ENCODE results near the gene PCSK7. TPM values are rescaled to one million over a fixed set of nuclear protein-coding genes. Genes with fewer than 3 reads are reported as not detected.

The PCSK7 gene
- total and polyA plus RNA-seq, 2 donors (not counting 3 experiments of a cell fraction or from before 2014, with no cell fraction given): 40.8 to 72.7 TPM

GRCh38 chr11:117188620-117189081 is 43.2 kb downstream of the PCSK7 start:
- H3K9ac ChIP-seq (replicated peaks; ENCODE audit: extremely low read depth, insufficient read depth, low read length): no peak overlapping the region
- no peak overlapping the region for H3K27ac ChIP-seq (ENCODE audit: insufficient read depth, low read depth, low read length)
- peaks cover 0 to 33% of the 10 kb centered on the region in 2 experiments for H3K36me3 ChIP-seq (ENCODE audit: control insufficient read depth in 2 of 2, extremely low read depth in 1 of 2, insufficient read depth in 2 of 2, low read length in 2 of 2)
- TF ChIP-seq MAX (IDR thresholded peaks at IDR 0.05; ENCODE audit: insufficient read depth, insufficient read length) (no peak), EZH2 (IDR thresholded peaks at IDR 0.05; ENCODE audit: borderline replicate concordance, low read depth, low read length, severe bottlenecking) (no peak), MYC (IDR thresholded peaks at IDR 0.05; ENCODE audit: low read depth, low read length) (no peak), POLR2A (IDR thresholded peaks at IDR 0.05; ENCODE audit: low read depth, low read length) (no peak), JUN (IDR thresholded peaks at IDR 0.05; ENCODE audit: borderline replicate concordance, insufficient read depth, insufficient read length, low read depth) (no peak), FOS (IDR thresholded peaks at IDR 0.05; ENCODE audit: borderline replicate concordance, insufficient read depth, low read length) (no peak), GATA2 (IDR thresholded peaks at IDR 0.05; ENCODE audit: insufficient read depth, insufficient read length, low read depth, low read length) (no peak), CTCF (IDR thresholded peaks at IDR 0.05; ENCODE audit: extremely low read depth in 1 of 2, insufficient read depth in 1 of 2, low read depth in 1 of 2, low read length in 2 of 2) (no peak), POLR2AphosphoS5 (IDR thresholded peaks at IDR 0.05; ENCODE audit: insufficient read depth, low read depth, low read length) (no peak)
- no peaks in the 10 kb centered on the region for H3K9me3 ChIP-seq (replicated peaks; ENCODE audit: control insufficient read depth, insufficient read depth, low read length)
- no peaks in the 10 kb centered on the region for H4K20me1 ChIP-seq (replicated peaks; ENCODE audit: control insufficient read depth, extremely low read depth, insufficient read depth, low read length)
- CTCF ChIA-PET: no interaction called here
- no peak overlapping the region for H3K4me3 ChIP-seq (replicated peaks in 1 of 3; ENCODE audit: insufficient read depth in 1 of 3, low read depth in 1 of 3, low read length in 3 of 3)
- no peak overlapping the region for H3K4me2 ChIP-seq (ENCODE audit: insufficient read depth, low read length)
- no peaks in the 10 kb centered on the region for H3K79me2 ChIP-seq (ENCODE audit: control insufficient read depth, insufficient read depth, low read length)
- no peaks in the 10 kb centered on the region for H3K9me1 ChIP-seq (replicated peaks; ENCODE audit: control insufficient read depth, extremely low read depth, insufficient read depth, low read length)
- no peak overlapping the region for H2AFZ ChIP-seq (ENCODE audit: low read depth, low read length)
- FAIRE-seq (no peak), DNase-seq (ENCODE audit: low read depth, low spot score) (no peak)
- no peaks in the 10 kb centered on the region for H3K4me1 ChIP-seq (ENCODE audit: control insufficient read depth, extremely low read depth, insufficient read depth, low read length)
- intact Hi-C loops (cut with micrococcal nuclease) (no loop called here), dilution Hi-C loops (cut with MboI; ENCODE audit: extremely low pct_ligation_motif_present, low sequenced_read_pairs) (no loop called here)
- no peaks in the 10 kb centered on the region for H3K27me3 ChIP-seq (ENCODE audit: control insufficient read depth in 2 of 2, insufficient read depth in 2 of 2, low read length in 2 of 2)
- no TSS peak for BruUV-seq (replicated peaks)
- POLR2A ChIA-PET: no interaction called here
